ENCODE measurements around the gene MPRIP.
A peak's percentile ranks its signal among the peaks of the same experiment; 100 is the strongest.

The MPRIP gene

DNA sequence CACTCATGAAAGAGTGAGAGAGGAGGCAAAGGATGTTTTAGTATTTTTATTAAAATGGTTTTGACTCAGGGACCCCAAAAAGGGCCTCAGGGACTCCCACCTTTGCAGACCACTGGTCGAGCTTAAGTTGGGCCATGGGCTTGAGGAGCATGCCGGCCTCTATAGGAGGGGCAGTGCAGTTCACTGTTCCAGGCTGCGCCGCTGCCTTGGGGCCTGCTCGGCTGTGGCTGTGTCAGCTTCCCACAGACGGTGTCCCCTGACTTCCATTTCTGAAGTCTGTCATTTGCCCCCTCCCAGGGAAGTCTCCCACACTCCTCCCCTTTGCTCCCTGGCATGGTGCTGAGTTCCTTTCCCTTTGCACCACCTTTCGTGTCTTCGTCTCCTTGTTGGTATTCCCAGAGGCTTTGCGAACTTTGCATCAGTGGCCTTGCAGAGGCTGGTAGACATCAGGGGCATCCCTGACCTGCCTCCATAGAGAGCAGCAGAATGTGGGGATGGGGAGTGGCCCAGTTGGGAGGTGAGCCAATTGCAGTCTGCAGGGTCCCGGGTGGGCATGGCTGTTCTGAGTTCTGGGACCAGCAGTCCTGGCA lies 17.1 kb downstream of the MPRIP start:
- Histone ChIP-seq H3K27me3 (no peaks in the 10 kb centered on the region), H4K20me1 (peaks cover 100% of the 10 kb centered on the region), H3K4me1 (peaks cover 100% of the 10 kb centered on the region), H3K4me2 (peak overlapping the region; percentile 77), H3K9me3 (no peaks in the 10 kb centered on the region), H3K4me3 (no peak overlapping the region), H3K36me3 (peaks cover 54% of the 10 kb centered on the region), H3K27ac (peak overlapping the region; percentile 82; the same call in 1 of the 2 replicates), H3K9ac (peak overlapping the region; percentile 19; the same call in 1 of the 2 replicates)
- no peak for TF ChIP-seq Cebpa-rat (IDR thresholded peaks at IDR 0.05)

DNA sequence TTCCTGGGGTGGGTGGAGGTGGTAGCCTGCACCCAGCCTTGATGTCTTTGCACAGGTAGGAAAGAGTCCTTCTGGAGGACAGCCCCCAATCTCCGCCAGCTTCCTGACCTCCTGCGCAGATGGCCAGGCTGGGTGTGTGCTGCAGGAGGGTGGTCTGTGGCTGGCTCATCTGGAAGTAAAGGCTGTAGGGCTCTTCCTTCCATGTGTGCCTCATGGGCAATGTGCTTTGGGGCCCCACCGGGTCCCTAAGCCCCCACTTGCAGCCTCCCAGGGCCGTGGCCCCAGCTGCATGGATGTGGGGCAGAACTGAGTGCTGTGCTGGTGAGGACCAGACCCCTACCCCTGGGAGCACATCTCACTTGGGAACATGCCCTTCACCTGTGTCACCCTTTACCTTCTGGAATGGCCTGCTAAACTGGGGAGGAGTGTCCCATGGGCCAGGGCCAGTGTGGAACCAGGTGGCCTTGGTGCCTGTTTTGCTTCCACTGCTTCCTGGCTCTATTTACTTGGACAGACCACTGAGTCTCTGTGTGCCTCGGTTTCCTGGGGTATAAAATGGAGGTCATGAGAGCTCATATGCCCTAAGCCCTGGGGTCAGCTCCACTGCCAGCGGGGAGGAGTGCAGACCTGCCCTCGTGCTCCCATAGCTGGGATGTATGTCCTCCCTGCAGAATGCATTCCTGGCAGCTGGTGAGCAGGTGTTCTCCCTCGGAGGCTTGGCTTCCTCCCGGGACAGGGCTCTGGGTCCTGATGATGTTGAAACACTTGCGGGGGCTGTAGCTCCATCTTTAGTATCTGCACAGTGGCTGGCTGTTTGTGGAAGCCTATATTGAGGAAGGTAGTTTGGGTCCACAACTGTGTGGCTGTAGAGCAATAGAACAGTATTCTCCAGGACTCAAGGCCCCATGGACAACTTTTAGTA lies 18.0 kb downstream of the MPRIP start:
- no peak for TF ChIP-seq Cebpa-rat (IDR thresholded peaks at IDR 0.05)
- H3K9ac ChIP-seq = peak overlapping the region; percentile 19; the same call in 1 of the 2 replicates
- no peaks in the 10 kb centered on the region for H3K9me3 ChIP-seq
- peak overlapping the region; percentile 77 for H3K4me2 ChIP-seq
- peaks cover 57% of the 10 kb centered on the region for H3K36me3 ChIP-seq
- no peaks in the 10 kb centered on the region for H3K27me3 ChIP-seq
- H4K20me1 ChIP-seq = peaks cover 100% of the 10 kb centered on the region
- no peak overlapping the region for H3K4me3 ChIP-seq
- H3K27ac ChIP-seq = peak overlapping the region; percentile 82
- H3K4me1 ChIP-seq = peaks cover 100% of the 10 kb centered on the region

DNA sequence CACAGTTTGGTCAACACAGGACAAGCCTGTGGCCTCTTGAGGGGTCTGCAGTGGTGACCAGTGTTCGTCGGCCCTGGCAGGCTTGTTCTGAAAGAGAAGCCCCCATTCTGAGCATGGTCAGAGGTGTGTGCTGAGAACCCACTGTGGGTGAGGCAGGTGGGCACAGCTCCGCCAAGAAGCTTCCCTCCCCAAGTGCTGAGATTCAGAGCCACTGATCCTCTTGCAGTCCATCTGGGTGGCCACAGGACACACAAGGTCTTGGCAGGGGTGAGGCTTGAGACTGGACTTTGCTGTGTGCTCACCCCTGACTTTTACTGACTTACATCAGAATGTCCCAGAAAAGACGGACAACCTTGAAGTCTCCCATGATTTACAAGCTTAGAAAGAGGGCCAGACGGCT lies 18.7 kb downstream of the MPRIP start:
- Histone ChIP-seq H3K4me3 (no peak overlapping the region), H3K27me3 (no peaks in the 10 kb centered on the region), H3K27ac (peak overlapping the region; percentile 82), H3K9ac (peak overlapping the region; percentile 51; the same call in 1 of the 2 replicates), H3K9me3 (no peaks in the 10 kb centered on the region), H4K20me1 (peaks cover 100% of the 10 kb centered on the region), H3K36me3 (peaks cover 57% of the 10 kb centered on the region), H3K4me1 (peaks cover 100% of the 10 kb centered on the region), H3K4me2 (peak overlapping the region; percentile 77)
- TF ChIP-seq Cebpa-rat (IDR thresholded peaks at IDR 0.05) = no peak

DNA sequence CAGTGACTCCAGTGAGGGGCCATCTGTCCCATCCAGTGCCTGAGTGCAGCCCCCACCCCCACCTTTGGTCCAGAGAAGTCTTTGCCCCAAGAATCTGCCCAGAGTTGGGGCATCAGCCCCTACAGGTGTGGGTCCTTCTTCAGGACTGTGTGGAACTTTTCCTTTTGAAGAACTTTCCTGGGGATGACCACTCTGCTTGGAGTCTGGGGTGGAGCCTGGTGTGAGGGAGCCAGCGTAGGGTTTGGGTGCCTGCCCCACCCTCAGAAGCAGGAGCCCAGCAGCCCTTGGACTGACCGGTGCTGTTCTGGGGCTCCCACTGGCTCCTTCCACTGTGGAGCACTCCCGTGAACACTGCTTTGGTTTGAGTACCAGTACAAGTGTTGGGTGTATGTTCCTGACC lies 19.3 kb downstream of the MPRIP start:
- Histone ChIP-seq H3K9ac (peak overlapping the region; percentile 51), H3K4me1 (peaks cover 100% of the 10 kb centered on the region), H3K9me3 (no peaks in the 10 kb centered on the region), H4K20me1 (peaks cover 100% of the 10 kb centered on the region), H3K27me3 (no peaks in the 10 kb centered on the region), H3K4me3 (no peak overlapping the region), H3K36me3 (peaks cover 57% of the 10 kb centered on the region), H3K4me2 (peak overlapping the region; percentile 77), H3K27ac (peak overlapping the region; percentile 82)
- TF ChIP-seq Cebpa-rat (IDR thresholded peaks at IDR 0.05) = no peak

DNA sequence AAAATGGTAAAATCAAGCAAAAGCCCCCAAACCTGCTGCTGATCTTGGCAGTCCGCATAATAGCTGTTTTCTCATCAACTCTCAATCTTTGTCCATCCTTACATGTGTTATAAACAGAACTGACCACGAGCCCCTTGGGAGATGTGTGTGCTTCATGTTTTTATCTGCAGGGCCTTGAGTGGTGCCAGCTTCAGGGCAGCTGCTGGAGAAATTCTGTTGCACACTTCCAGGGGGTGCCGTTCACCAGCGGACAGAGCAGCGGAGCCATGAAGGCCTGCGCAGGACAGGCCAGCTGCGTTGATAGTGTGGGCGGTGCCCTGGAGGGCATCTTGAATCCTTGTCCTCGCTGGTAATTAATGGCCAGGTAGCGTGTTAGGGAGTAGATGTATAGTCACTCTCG lies 20.1 kb downstream of the MPRIP start:
- H3K4me1 ChIP-seq = peaks cover 100% of the 10 kb centered on the region
- H3K27ac ChIP-seq = peak overlapping the region; percentile 82
- H3K27me3 ChIP-seq = no peaks in the 10 kb centered on the region
- H3K9me3 ChIP-seq = no peaks in the 10 kb centered on the region
- peaks cover 100% of the 10 kb centered on the region for H4K20me1 ChIP-seq
- H3K36me3 ChIP-seq = peaks cover 53% of the 10 kb centered on the region
- TF ChIP-seq Cebpa-rat (IDR thresholded peaks at IDR 0.05) = no peak
- H3K9ac ChIP-seq = peak overlapping the region; percentile 51
- peak overlapping the region; percentile 22 for H3K4me3 ChIP-seq
- peak overlapping the region; percentile 77 for H3K4me2 ChIP-seq

DNA sequence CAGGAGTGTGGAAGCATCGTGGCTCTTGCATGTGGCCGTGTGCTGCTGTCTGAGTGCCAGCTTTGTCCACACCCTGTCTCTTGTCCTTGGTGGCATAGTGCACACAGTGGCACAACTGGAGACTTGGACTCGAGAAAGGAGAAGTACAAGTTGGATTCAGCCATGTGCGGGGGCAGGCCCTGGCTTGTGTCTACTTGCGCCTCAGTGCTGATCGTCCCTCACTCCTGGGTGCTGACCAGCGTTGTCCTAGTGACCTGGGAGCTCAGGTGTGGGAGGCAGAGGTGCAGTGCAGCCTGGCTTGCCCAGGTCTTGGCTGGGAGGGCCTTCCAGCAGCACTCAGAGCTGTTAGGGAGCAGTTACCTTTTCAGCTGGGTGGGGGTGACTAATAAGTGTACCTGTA lies 20.6 kb downstream of the MPRIP start:
- peaks cover 48% of the 10 kb centered on the region for H3K36me3 ChIP-seq
- 0 out of 2 replicates have a peak overlapping the region, but pooled peaks have one; percentile 22 for H3K4me3 ChIP-seq
- H4K20me1 ChIP-seq = peaks cover 100% of the 10 kb centered on the region
- peak overlapping the region; percentile 77 for H3K4me2 ChIP-seq
- H3K27me3 ChIP-seq = no peaks in the 10 kb centered on the region
- no peaks in the 10 kb centered on the region for H3K9me3 ChIP-seq
- H3K4me1 ChIP-seq = peaks cover 97% of the 10 kb centered on the region
- peak overlapping the region; percentile 82 for H3K27ac ChIP-seq
- no peak for TF ChIP-seq Cebpa-rat (IDR thresholded peaks at IDR 0.05)
- peak overlapping the region; percentile 51 for H3K9ac ChIP-seq

DNA sequence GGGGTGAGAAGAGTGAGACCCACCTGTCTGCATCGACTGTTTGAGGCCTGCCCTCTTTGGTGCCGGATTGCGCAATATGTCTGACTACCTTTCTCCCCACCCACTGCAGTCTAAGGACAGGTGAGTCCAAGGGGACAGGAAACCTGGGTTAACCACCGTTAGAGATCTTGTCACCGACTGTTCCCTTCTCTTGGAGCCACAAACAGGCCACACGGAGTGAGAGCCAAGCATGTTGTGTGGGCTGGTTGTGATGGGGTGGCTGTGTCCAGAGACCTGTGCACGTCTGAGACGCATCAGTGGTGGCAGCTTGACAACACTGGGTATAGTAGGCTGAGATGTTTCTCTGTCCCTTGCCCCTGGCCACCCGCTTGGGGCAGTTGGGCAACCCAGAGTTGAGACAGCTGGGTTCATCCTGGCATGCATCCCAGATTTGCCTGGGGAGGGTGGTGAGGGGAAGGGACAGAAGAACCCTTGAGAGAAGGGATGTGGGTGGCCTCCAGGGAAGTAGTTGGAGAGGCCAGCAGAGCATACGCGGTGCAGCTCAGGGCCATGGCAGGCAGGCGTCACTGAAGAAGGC lies 21.4 kb downstream of the MPRIP start:
- Histone ChIP-seq H3K9ac (peak overlapping the region; percentile 51), H3K27me3 (no peaks in the 10 kb centered on the region), H3K27ac (peak overlapping the region; percentile 82), H3K4me2 (peak overlapping the region; percentile 77), H3K4me1 (peaks cover 91% of the 10 kb centered on the region), H3K4me3 (no peak overlapping the region), H3K9me3 (no peaks in the 10 kb centered on the region), H4K20me1 (peaks cover 100% of the 10 kb centered on the region), H3K36me3 (peaks cover 40% of the 10 kb centered on the region)
- peak; percentile 98 for TF ChIP-seq Cebpa-rat (IDR thresholded peaks at IDR 0.05)

DNA sequence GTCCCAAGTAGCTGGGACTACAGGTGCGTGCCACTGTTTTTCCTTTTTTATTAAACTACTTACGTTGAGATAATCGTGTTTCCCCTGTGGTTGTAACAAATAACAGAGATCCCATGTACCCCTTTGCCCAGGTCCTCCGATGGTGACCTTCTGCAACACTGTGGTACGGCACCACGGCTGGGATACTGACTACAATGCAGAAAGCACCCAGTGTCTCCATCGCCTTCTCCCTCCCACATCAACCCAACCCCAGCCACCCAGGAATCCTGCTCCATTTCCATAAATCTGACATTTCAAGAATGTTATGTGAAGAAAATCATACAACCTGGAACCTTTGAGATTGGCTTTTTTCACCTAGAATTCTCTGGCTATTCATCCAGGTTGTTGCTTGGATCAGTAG lies 22.1 kb downstream of the MPRIP start:
- peak overlapping the region; percentile 82; the same call in 1 of the 2 replicates for H3K27ac ChIP-seq
- peaks cover 36% of the 10 kb centered on the region for H3K36me3 ChIP-seq
- H3K9ac ChIP-seq = 0 out of 2 replicates have a peak overlapping the region, but pooled peaks have one; percentile 51
- peaks cover 100% of the 10 kb centered on the region for H4K20me1 ChIP-seq
- no peaks in the 10 kb centered on the region for H3K9me3 ChIP-seq
- no peak overlapping the region for H3K4me3 ChIP-seq
- peak overlapping the region; percentile 77 for H3K4me2 ChIP-seq
- no peak for TF ChIP-seq Cebpa-rat (IDR thresholded peaks at IDR 0.05)
- H3K4me1 ChIP-seq = peaks cover 87% of the 10 kb centered on the region
- H3K27me3 ChIP-seq = no peaks in the 10 kb centered on the region

DNA sequence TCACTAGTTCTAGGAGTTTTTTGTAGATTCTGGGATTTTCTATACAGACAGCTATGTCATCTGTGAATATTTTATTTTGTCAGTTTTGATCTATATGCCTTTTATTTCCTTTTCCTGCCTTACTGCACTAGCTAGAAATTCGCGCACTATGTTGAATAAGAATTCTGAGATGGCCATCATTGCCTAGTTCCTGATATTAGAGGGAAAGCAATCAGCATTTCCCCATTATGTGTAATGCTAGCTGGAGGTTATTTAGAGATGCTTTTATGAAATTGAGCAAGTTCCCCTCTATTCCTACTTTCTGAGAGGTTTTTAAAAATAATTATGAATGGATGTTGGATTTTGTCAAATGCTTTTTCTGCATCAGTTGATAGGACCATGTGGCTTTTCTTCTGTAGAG lies 23.8 kb downstream of the MPRIP start:
- peak overlapping the region; percentile 11; the same call in 1 of the 2 replicates for H3K4me2 ChIP-seq
- H3K4me1 ChIP-seq = peaks cover 86% of the 10 kb centered on the region
- TF ChIP-seq Cebpa-rat (IDR thresholded peaks at IDR 0.05) = no peak
- no peak overlapping the region for H3K27ac ChIP-seq
- H4K20me1 ChIP-seq = peaks cover 100% of the 10 kb centered on the region
- no peaks in the 10 kb centered on the region for H3K27me3 ChIP-seq
- H3K9me3 ChIP-seq = no peaks in the 10 kb centered on the region; the same call in 1 of the 2 replicates
- peaks cover 27% of the 10 kb centered on the region for H3K36me3 ChIP-seq
- H3K4me3 ChIP-seq = no peak overlapping the region
- H3K9ac ChIP-seq = no peak overlapping the region

Measured in BLaER1 (cell line).